ENCODE measurements around the gene PANX3. TPM values are rescaled to one million over a fixed set of nuclear protein-coding genes. Genes with fewer than 3 reads are reported as not detected.

PANX3 gene
- total RNA-seq, 5 donors from 2014 or later (not counting 1 experiment from before 2014, with no cell fraction given) = not detected

DNA sequence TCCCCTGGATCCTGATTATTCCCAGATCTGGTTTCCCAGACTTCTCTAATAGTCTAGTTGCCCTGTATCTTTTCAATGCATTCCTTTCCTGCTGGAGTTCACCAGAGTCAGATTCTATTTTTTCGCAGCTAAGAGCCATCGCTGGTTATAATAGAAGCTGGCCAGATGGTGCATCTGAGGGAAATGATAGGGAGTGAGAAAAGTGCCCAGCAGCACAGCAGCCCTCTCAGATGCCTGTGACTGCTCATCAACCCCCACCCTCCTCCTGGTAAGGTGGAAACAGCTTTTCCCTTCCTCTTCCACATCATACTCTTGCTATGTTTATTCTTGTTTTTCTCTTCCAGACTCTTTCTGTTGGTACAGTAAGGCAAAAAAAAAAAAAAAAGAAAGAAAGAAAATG lies 28.7 kb upstream of the PANX3 start:
- Mint-ChIP-seq H3K27me3 (peaks cover 15 to 23% of the 10 kb centered on the region in 2 donors), H3K9me3 (no peaks in the 10 kb centered on the region), H3K36me3 (no peaks in the 10 kb centered on the region), H3K27ac (no peak overlapping the region), H3K4me3 (no peak overlapping the region), H3K4me1 (no peaks in the 10 kb centered on the region)
- H3K4me1 ChIP-seq (ENCODE audit: control insufficient read depth in 1 of 2, extremely low read depth in 1 of 2, insufficient read depth in 2 of 2, low read length in 2 of 2) = no peaks in the 10 kb centered on the region
- WGBS (ENCODE audit: insufficient coverage) = no CpG with 5 or more reads among the region's 2 CpGs
- no peak overlapping the region for H3K27ac ChIP-seq (ENCODE audit: low read length)
- CTCF ChIA-PET = interaction anchor here (0.7 to 0.9 kb wide), 2 partner anchors 49 to 515 kb away, joined by 3 to 4 read pairs; no protein-coding TSS in a partner anchor
- ATAC-seq (replicated peaks in 1 of 4) = no peak
- no peak overlapping the region for H3K4me3 ChIP-seq (ENCODE audit: control insufficient read depth in 1 of 2, extremely low read depth in 1 of 2, low read length in 1 of 2)
- POLR2A ChIA-PET = no interaction called here
- no peak for DNase-seq
- no peaks in the 10 kb centered on the region for H3K36me3 ChIP-seq (ENCODE audit: control insufficient read depth in 2 of 2, extremely low read depth in 1 of 2, insufficient read depth in 1 of 2, low read length in 1 of 2)
- H3K27me3 ChIP-seq (replicated peaks in 1 of 2; ENCODE audit: control insufficient read depth in 2 of 2, extremely low read depth in 1 of 2, insufficient read depth in 2 of 2, low read length in 1 of 2) = peaks cover 0 to 13% of the 10 kb centered on the region in 2 experiments
- H3K9me3 ChIP-seq = no peaks in the 10 kb centered on the region

DNA sequence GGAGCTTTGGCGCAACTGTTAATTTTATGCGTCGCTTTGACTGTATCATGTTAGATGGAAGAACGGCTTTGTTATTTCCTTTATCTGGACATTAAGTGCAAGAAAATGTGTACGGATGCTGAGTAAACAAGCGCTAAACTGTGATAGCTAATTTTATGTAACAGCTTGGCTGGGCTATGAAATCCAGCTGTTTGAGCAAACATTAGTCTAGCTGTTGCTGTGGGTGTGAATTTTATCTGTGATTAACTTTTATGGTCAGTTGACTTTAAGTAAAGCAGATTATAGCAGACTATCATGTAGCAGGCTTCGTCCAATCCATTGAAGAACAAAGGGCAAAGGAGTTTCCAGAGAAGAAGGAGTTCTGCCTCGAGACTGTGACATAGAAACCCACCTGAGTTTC lies 27.4 kb upstream of the PANX3 start:
- ChIA-PET POLR2A (no interaction called here), CTCF (interaction anchor here in 1 of 2 donors (0.6 kb wide), 1 partner anchor 282 kb away, joined by 3 read pairs; no protein-coding TSS in a partner anchor)
- Mint-ChIP-seq H3K27ac (no peak overlapping the region), H3K4me3 (no peak overlapping the region), H3K36me3 (no peaks in the 10 kb centered on the region), H3K4me1 (no peaks in the 10 kb centered on the region), H3K27me3 (peaks cover 18 to 25% of the 10 kb centered on the region in 2 donors), H3K9me3 (no peaks in the 10 kb centered on the region)
- ATAC-seq (replicated peaks in 1 of 4) = no peak
- no peaks in the 10 kb centered on the region for H3K9me3 ChIP-seq
- DNase-seq = no peak
- no peak overlapping the region for H3K27ac ChIP-seq (ENCODE audit: low read length)
- WGBS (ENCODE audit: insufficient coverage) = 84% methylated on average over 6 of the region's 8 CpGs
- peaks cover 0 to 10% of the 10 kb centered on the region in 2 experiments for H3K27me3 ChIP-seq (replicated peaks in 1 of 2; ENCODE audit: control insufficient read depth in 2 of 2, extremely low read depth in 1 of 2, insufficient read depth in 2 of 2, low read length in 1 of 2)
- no peak overlapping the region for H3K4me3 ChIP-seq (ENCODE audit: control insufficient read depth in 1 of 2, extremely low read depth in 1 of 2, low read length in 1 of 2)
- H3K36me3 ChIP-seq (ENCODE audit: control insufficient read depth in 2 of 2, extremely low read depth in 1 of 2, insufficient read depth in 1 of 2, low read length in 1 of 2) = no peaks in the 10 kb centered on the region
- H3K4me1 ChIP-seq (ENCODE audit: control insufficient read depth in 1 of 2, extremely low read depth in 1 of 2, insufficient read depth in 2 of 2, low read length in 2 of 2) = no peaks in the 10 kb centered on the region

DNA sequence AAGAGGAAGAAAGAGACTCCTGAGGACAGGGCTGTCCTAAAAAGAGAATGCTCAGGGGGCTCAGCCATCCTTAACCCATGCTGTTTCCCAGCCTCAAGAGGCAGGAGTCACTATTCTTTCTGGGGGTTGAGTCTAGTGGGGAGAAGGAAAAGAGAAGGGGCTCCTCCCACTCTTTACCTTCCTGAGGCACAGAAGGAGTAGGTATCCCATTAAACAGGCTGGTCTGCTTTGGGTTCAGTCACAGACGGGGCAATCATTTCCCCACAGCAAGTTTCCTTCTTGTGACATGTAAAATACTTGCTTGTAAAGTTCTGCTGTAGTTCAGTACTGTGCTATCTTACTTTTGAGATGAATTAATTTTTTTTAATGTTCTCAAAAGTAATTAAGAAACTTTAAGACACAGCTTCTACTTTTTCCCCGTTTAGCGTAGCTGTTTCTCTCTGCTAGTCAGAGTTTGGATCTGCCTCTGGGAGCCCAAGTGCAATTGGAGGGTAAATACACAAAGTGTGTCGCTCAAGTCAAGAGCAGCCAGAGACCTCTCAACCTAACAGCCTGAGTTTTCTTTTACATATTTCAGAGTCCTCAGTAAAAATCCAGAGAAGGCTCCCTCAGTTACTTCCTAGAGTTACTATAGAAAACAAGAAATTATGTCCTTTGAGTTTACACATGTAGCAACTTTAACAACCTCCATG lies 26.4 kb upstream of the PANX3 start:
- Histone ChIP-seq H3K27ac (ENCODE audit: low read length) (no peak overlapping the region), H3K4me3 (ENCODE audit: control insufficient read depth in 1 of 2, extremely low read depth in 1 of 2, low read length in 1 of 2) (no peak overlapping the region), H3K27me3 (replicated peaks in 1 of 2; ENCODE audit: control insufficient read depth in 2 of 2, extremely low read depth in 1 of 2, insufficient read depth in 2 of 2, low read length in 1 of 2) (peaks cover 0 to 10% of the 10 kb centered on the region in 2 experiments), H3K36me3 (ENCODE audit: control insufficient read depth in 2 of 2, extremely low read depth in 1 of 2, insufficient read depth in 1 of 2, low read length in 1 of 2) (no peaks in the 10 kb centered on the region), H3K9me3 (no peaks in the 10 kb centered on the region), H3K4me1 (ENCODE audit: control insufficient read depth in 1 of 2, extremely low read depth in 1 of 2, insufficient read depth in 2 of 2, low read length in 2 of 2) (no peaks in the 10 kb centered on the region)
- H3K4me1 Mint-ChIP-seq = no peaks in the 10 kb centered on the region
- no peaks in the 10 kb centered on the region for H3K36me3 Mint-ChIP-seq
- ChIA-PET POLR2A (no interaction called here), CTCF (interaction anchor here (0.6 to 1.5 kb wide), 4 partner anchors 10 to 513 kb away, joined by 3 read pairs; no protein-coding TSS in a partner anchor)
- no peak overlapping the region for H3K27ac Mint-ChIP-seq
- DNase-seq = no peak
- 90% methylated on average over 2 of the region's 4 CpGs for WGBS (ENCODE audit: insufficient coverage)
- no peaks in the 10 kb centered on the region for H3K9me3 Mint-ChIP-seq
- peaks cover 15 to 24% of the 10 kb centered on the region in 2 donors for H3K27me3 Mint-ChIP-seq
- no peak overlapping the region for H3K4me3 Mint-ChIP-seq
- ATAC-seq (replicated peaks in 1 of 4) = no peak

DNA sequence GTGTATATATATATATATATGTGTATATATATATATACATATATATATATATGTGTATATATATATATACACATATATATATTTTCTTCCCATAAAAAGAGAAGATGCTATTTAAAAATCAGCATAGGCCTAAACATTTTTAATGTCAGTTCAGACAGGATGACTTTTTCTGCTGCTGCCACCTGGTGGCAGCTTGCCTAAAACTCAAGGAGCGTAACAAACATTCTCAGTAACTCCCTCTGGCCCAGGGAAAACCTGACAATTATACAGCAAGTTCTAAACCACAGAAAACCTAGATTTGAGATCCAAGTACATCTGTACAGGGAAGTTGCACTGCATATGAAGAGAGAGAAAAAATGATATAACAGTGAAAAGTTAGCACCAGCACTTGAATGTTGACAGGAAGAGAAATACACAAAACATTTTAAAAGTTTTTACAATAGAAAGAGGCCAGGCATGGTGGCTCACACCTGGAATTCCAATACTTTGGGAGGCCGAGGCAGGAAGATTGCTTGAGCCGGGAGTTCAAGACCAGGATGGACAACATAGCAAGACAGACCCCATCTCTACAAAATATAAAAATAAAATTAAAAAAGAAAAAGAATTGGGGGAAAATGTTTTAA lies 24.9 kb upstream of the PANX3 start:
- peak in 28 of 35 experiments; percentile 5 to 58 (median 18) for DNase-seq
- peaks cover 15 to 21% of the 10 kb centered on the region in 2 donors for H3K27me3 Mint-ChIP-seq
- no peaks in the 10 kb centered on the region for H3K9me3 ChIP-seq
- ChIA-PET POLR2A (no interaction called here), CTCF (interaction anchor here in 1 of 2 donors (1.0 to 1.5 kb wide), 3 partner anchors 9 to 171 kb away, joined by 3 to 5 read pairs (median 4); no protein-coding TSS in a partner anchor)
- H3K27me3 ChIP-seq (replicated peaks in 1 of 2; ENCODE audit: control insufficient read depth in 2 of 2, extremely low read depth in 1 of 2, insufficient read depth in 2 of 2, low read length in 1 of 2) = peaks cover 0 to 10% of the 10 kb centered on the region in 2 experiments
- no peak overlapping the region for H3K4me3 Mint-ChIP-seq
- ATAC-seq (replicated peaks in 1 of 4) = no peak
- H3K4me1 ChIP-seq (ENCODE audit: control insufficient read depth in 1 of 2, extremely low read depth in 1 of 2, insufficient read depth in 2 of 2, low read length in 2 of 2) = no peaks in the 10 kb centered on the region
- no CpG with 5 or more reads among the region's 3 CpGs for WGBS (ENCODE audit: insufficient coverage)
- H3K36me3 Mint-ChIP-seq = no peaks in the 10 kb centered on the region
- H3K27ac Mint-ChIP-seq = no peak overlapping the region
- no peaks in the 10 kb centered on the region for H3K4me1 Mint-ChIP-seq
- H3K27ac ChIP-seq (ENCODE audit: low read length) = no peak overlapping the region
- H3K36me3 ChIP-seq (ENCODE audit: control insufficient read depth in 2 of 2, extremely low read depth in 1 of 2, insufficient read depth in 1 of 2, low read length in 1 of 2) = no peaks in the 10 kb centered on the region
- H3K4me3 ChIP-seq (ENCODE audit: control insufficient read depth in 1 of 2, extremely low read depth in 1 of 2, low read length in 1 of 2) = no peak overlapping the region
- no peaks in the 10 kb centered on the region for H3K9me3 Mint-ChIP-seq

DNA sequence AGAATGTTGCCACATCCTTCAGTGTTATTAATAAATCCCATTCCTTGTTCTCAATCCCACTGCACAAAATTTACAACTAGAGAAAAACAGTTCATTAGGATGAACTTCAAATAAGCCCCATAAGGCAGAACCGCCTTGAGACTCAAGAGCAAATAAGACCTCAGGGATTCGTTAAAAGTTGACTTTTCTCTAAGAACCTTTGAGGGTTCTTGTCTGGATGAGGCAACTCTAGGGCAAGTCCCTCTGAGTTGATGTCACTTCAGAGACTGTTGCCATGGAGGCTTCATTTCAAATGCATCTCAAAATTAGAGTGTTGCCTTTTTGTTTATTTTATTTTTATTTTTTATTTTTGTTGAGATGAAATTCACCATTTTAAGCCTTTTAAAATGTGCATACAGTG lies 19.8 kb upstream of the PANX3 start:
- CTCF ChIA-PET = no interaction called here
- 80% methylated on average over 1 of the region's 2 CpGs for WGBS (ENCODE audit: insufficient coverage)

DNA sequence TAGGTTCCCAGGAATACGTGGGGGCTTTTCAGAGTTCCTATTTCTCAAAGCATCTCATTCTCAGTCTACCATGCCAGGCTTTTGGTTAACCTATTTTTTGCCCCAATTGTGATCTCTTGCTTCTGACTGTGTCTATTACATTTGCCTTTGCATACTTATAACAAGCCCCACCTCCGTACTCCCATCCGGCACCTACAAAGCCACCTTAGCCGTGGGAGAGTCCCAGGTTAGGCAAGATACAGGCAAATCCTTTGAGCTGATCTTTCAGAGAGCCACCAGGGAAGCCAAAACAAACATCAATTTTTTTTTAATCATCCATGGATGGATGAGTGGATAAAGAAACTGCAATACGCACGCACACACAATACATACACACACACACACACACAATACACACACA lies 18.6 kb upstream of the PANX3 start:
- Mint-ChIP-seq H3K36me3 (no peaks in the 10 kb centered on the region), H3K27ac (no peak overlapping the region), H3K27me3 (peaks cover 11 to 19% of the 10 kb centered on the region in 2 donors), H3K4me3 (no peak overlapping the region), H3K9me3 (no peaks in the 10 kb centered on the region), H3K4me1 (no peaks in the 10 kb centered on the region)
- no peaks in the 10 kb centered on the region for H3K4me1 ChIP-seq (ENCODE audit: control insufficient read depth in 1 of 2, extremely low read depth in 1 of 2, insufficient read depth in 2 of 2, low read length in 2 of 2)
- ChIA-PET POLR2A (interaction anchor here in 1 of 2 donors (0.7 kb wide), 1 partner anchor 15 kb away, joined by 3 read pairs; no protein-coding TSS in a partner anchor), CTCF (interaction anchor here (0.6 to 1.2 kb wide), 4 partner anchors 34 to 1888 kb away, joined by 3 to 7 read pairs (median 3); no protein-coding TSS in a partner anchor)
- no peak overlapping the region for H3K27ac ChIP-seq (ENCODE audit: low read length)
- H3K27me3 ChIP-seq (replicated peaks in 1 of 2; ENCODE audit: control insufficient read depth in 2 of 2, extremely low read depth in 1 of 2, insufficient read depth in 2 of 2, low read length in 1 of 2) = peaks cover 0 to 3% of the 10 kb centered on the region in 2 experiments
- ATAC-seq (replicated peaks in 1 of 4) (no peak), DNase-seq (no peak)
- 94% methylated on average over 3 of the region's 6 CpGs for WGBS (ENCODE audit: insufficient coverage)
- no peaks in the 10 kb centered on the region for H3K9me3 ChIP-seq
- H3K36me3 ChIP-seq (ENCODE audit: control insufficient read depth in 2 of 2, extremely low read depth in 1 of 2, insufficient read depth in 1 of 2, low read length in 1 of 2) = no peaks in the 10 kb centered on the region
- no peak overlapping the region for H3K4me3 ChIP-seq (ENCODE audit: control insufficient read depth in 1 of 2, extremely low read depth in 1 of 2, low read length in 1 of 2)

More for the DNA sequence above, 19.8 kb upstream of the PANX3 start:
- POLR2A ChIA-PET = no interaction called here
- no peaks in the 10 kb centered on the region for H3K36me3 ChIP-seq (ENCODE audit: control insufficient read depth in 2 of 2, extremely low read depth in 1 of 2, insufficient read depth in 1 of 2, low read length in 1 of 2)
- H3K27ac ChIP-seq (ENCODE audit: low read length) = no peak overlapping the region
- H3K4me3 ChIP-seq (ENCODE audit: control insufficient read depth in 1 of 2, extremely low read depth in 1 of 2, low read length in 1 of 2) = no peak overlapping the region
- no peaks in the 10 kb centered on the region for H3K9me3 ChIP-seq
- H3K27me3 Mint-ChIP-seq = peaks cover 17 to 20% of the 10 kb centered on the region in 2 donors
- DNase-seq (no peak), ATAC-seq (replicated peaks in 1 of 4) (no peak)
- no peak overlapping the region for H3K4me3 Mint-ChIP-seq
- no peaks in the 10 kb centered on the region for H3K4me1 ChIP-seq (ENCODE audit: control insufficient read depth in 1 of 2, extremely low read depth in 1 of 2, insufficient read depth in 2 of 2, low read length in 2 of 2)
- H3K4me1 Mint-ChIP-seq = no peaks in the 10 kb centered on the region
- no peaks in the 10 kb centered on the region for H3K9me3 Mint-ChIP-seq
- H3K36me3 Mint-ChIP-seq = no peaks in the 10 kb centered on the region
- peaks cover 0 to 5% of the 10 kb centered on the region in 2 experiments for H3K27me3 ChIP-seq (replicated peaks in 1 of 2; ENCODE audit: control insufficient read depth in 2 of 2, extremely low read depth in 1 of 2, insufficient read depth in 2 of 2, low read length in 1 of 2)
- no peak overlapping the region for H3K27ac Mint-ChIP-seq

All from T-cell (primary cell).